ENCODE data around the gene OR5AU1.
"Not testable (repeated sequence)": the region's sequence is repeated elsewhere in the genome, so short reads cannot be mapped to it uniquely, and the experiment has no call there.

Gene OR5AU1

GRCh38 chr14:21169573-21169972 is 13.7 kb upstream of the OR5AU1 start:
- no peak for DNase-seq

- DNase-seq, result no peak
These were observed 12.2 kb upstream of the OR5AU1 start for GRCh38 chr14:21168055-21168454.

- not testable (repeated sequence) for DNase-seq
These were observed 9.8 kb upstream of the OR5AU1 start for GRCh38 chr14:21165670-21166069.

- not testable (repeated sequence) for DNase-seq
These were observed 9.2 kb upstream of the OR5AU1 start for GRCh38 chr14:21165002-21165605.

GRCh38 chr14:21163871-21164291 is 8.0 kb upstream of the OR5AU1 start:
- no peak for DNase-seq

- no peak for DNase-seq
These were observed 6.2 kb upstream of the OR5AU1 start for GRCh38 chr14:21162081-21162480.

- DNase-seq, result no peak
These were observed 4.3 kb upstream of the OR5AU1 start for GRCh38 chr14:21160061-21160610.

GRCh38 chr14:21158175-21158574 is 2.3 kb upstream of the OR5AU1 start:
- DNase-seq, result not testable (repeated sequence)

GRCh38 chr14:21149641-21150367 is 6.1 kb downstream of the OR5AU1 start:
- DNase-seq, result no peak

GRCh38 chr14:21145437-21145836 is 10.4 kb downstream of the OR5AU1 start:
- DNase-seq, result no peak

GRCh38 chr14:21142357-21142756 is 13.5 kb downstream of the OR5AU1 start:
- no peak for DNase-seq

- no peak for DNase-seq
These were observed 19.8 kb downstream of the OR5AU1 start for GRCh38 chr14:21136024-21136423.

GRCh38 chr14:21133901-21134300 is 22.0 kb downstream of the OR5AU1 start:
- no peak for DNase-seq

- DNase-seq, result no peak
These were observed 32.4 kb downstream of the OR5AU1 start for GRCh38 chr14:21123429-21123828.

- no peak for DNase-seq
These were observed 34.7 kb downstream of the OR5AU1 start for GRCh38 chr14:21121122-21121521.

- no peak for DNase-seq
These were observed 35.2 kb downstream of the OR5AU1 start for GRCh38 chr14:21120686-21121085.

- no peak for DNase-seq
These were observed 36.9 kb downstream of the OR5AU1 start for GRCh38 chr14:21118933-21119332.

- DNase-seq, result no peak
These were observed 42.5 kb downstream of the OR5AU1 start for GRCh38 chr14:21113369-21113768.

GRCh38 chr14:21112255-21112654 is 43.6 kb downstream of the OR5AU1 start:
- no peak for DNase-seq

GRCh38 chr14:21109377-21110138 is 46.3 kb downstream of the OR5AU1 start:
- no peak for DNase-seq

GRCh38 chr14:21108791-21109190 is 47.1 kb downstream of the OR5AU1 start:
- DNase-seq, result no peak

- DNase-seq, result no peak
These were observed 48.5 kb downstream of the OR5AU1 start for GRCh38 chr14:21107283-21107800.

Data from KG1 (cell line).